H1 (cell line): ENCODE data around the gene STKLD1. TPM values are rescaled to one million over a fixed set of nuclear protein-coding genes. Genes with fewer than 3 reads are reported as not detected.
A peak's percentile ranks its signal among the peaks of the same experiment; 100 is the strongest.

Experiments used
- CTCF ChIA-PET: fragments of 300-600 bp; sonication (Branson Sonifier 250); formaldehyde crosslinking; loops from one replicate; lab custom pipeline; 2021; ENCODE audit not compliant: partially characterized antibody; lab: Charles Lee
- POLR2A ChIA-PET: fragments of 300-600 bp; sonication (Branson Sonifier 250); formaldehyde crosslinking; loops from one replicate; lab custom pipeline; 2021; ENCODE audit warnings: inconsistent platforms; ENCODE audit not compliant: partially characterized antibody; lab: Charles Lee
- DNase-seq, 2 experiments: peaks; one replicate each; pipeline versions ENCODE4 v3.0.0 to v3.0.0-alpha.2; 2010 to 2022; ENCODE audit warnings: low spot score in 2 of 2, low read depth in 1 of 2, mixed read lengths in 1 of 2
- FAIRE-seq: peaks from 2 replicates; lab custom pipeline; 2011; peaks lifted over from hg19 to GRCh38; lab: Jason Lieb, UNC
- H2AFZ ChIP-seq: 2 replicates; pipeline ENCODE4 v1.8.1; 2012; ENCODE audit warnings: low read length, inconsistent platforms
- H2AK5ac ChIP-seq: 2 replicates; pipeline ENCODE4 v1.6.1; 2013; ENCODE audit warnings: low read depth, low read length
- H2BK120ac ChIP-seq: replicated peaks from 2 replicates; pipeline ENCODE3; 2013; ENCODE audit warnings: low read depth, low read length, inconsistent platforms
- H2BK12ac ChIP-seq: 2 replicates; pipeline ENCODE4 v1.6.1; 2013; ENCODE audit warnings: low read depth, low read length
- H2BK15ac ChIP-seq: 2 replicates; pipeline ENCODE4 v1.6.1; 2013; ENCODE audit warnings: low read length
- H2BK20ac ChIP-seq: 2 replicates; pipeline ENCODE4 v1.6.1; 2013; ENCODE audit warnings: low read length
- H2BK5ac ChIP-seq: 2 replicates; pipeline ENCODE4 v1.6.1; 2013; ENCODE audit warnings: low read depth, low read length
- H3K14ac ChIP-seq: 2 replicates; pipeline ENCODE4 v1.6.1; 2013; ENCODE audit warnings: inconsistent platforms; ENCODE audit not compliant: insufficient read length
- H3K18ac ChIP-seq: 2 replicates; pipeline ENCODE4 v1.6.1; 2013; ENCODE audit warnings: low read length; ENCODE audit errors: extremely low read depth
- H3K23ac ChIP-seq: 2 replicates; pipeline ENCODE4 v1.6.1; 2013; ENCODE audit warnings: inconsistent platforms; ENCODE audit not compliant: insufficient read length
- H3K23me2 ChIP-seq: 2 replicates; pipeline ENCODE4 v1.6.1; 2013; ENCODE audit warnings: low read depth, low read length
- H3K27ac ChIP-seq: 2 replicates; pipeline ENCODE4 v1.6.1; 2011; ENCODE audit warnings: low read depth, low read length, inconsistent platforms
- H3K27me3 ChIP-seq, 4 experiments: replicated peaks in 1 of 4; 1 replicate in 1 of 4; 2 replicates in 3 of 4; pipeline versions ENCODE4 v1.6.1 to v1.8.1; 2011 to 2013; ENCODE audit warnings: low read length in 3 of 4, mild to moderate bottlenecking in 3 of 4, inconsistent platforms in 2 of 4, mixed read lengths in 2 of 4, moderate library complexity in 1 of 4; ENCODE audit not compliant: control insufficient read depth in 3 of 4, insufficient read depth in 3 of 4; ENCODE audit errors: extremely low read depth in 1 of 4
- H3K36me3 ChIP-seq, 4 experiments: 2 replicates each; pipeline versions ENCODE4 v1.6.1 to v1.8.1; 2011 to 2013; ENCODE audit warnings: mild to moderate bottlenecking in 4 of 4, low read length in 3 of 4, moderate library complexity in 2 of 4, control low read depth in 1 of 4, inconsistent platforms in 1 of 4; ENCODE audit not compliant: insufficient read depth in 4 of 4, control insufficient read depth in 2 of 4
- H3K4ac ChIP-seq: replicated peaks from 2 replicates; pipeline ENCODE3; 2013; ENCODE audit warnings: low read length, low read depth, mixed read lengths, inconsistent platforms; ENCODE audit not compliant: insufficient read length
- H3K4me1 ChIP-seq, 4 experiments: replicated peaks in 1 of 4; 1 replicate in 1 of 4; 2 replicates in 3 of 4; pipeline versions ENCODE4 v1.6.1 to v1.8.1; 2011 to 2013; ENCODE audit warnings: low read length in 3 of 4, inconsistent platforms in 2 of 4, mixed read lengths in 1 of 4; ENCODE audit not compliant: insufficient read depth in 4 of 4, control insufficient read depth in 3 of 4
- H3K4me2 ChIP-seq, 2 experiments: 2 replicates each; pipeline versions ENCODE4 v1.6.1 to v1.8.1; 2011 to 2013; ENCODE audit warnings: low read depth in 2 of 2, low read length in 2 of 2, control low read depth in 1 of 2, inconsistent platforms in 1 of 2, mild to moderate bottlenecking in 1 of 2; ENCODE audit not compliant: insufficient read depth in 1 of 2
- H3K4me3 ChIP-seq, 4 experiments: fragments of 200-600, 300-600 bp in 1 of 4; sonication (generic), shearing (Covaris generic), sonication (Bioruptor Twin) in 1 of 4; 2 replicates each; pipeline versions ENCODE4 v1.5.1 to v1.8.1; 2011 to 2016; ENCODE audit warnings: low read length in 4 of 4, low read depth in 3 of 4, control low read depth in 2 of 4, inconsistent platforms in 2 of 4, mild to moderate bottlenecking in 2 of 4, mixed read lengths in 1 of 4, moderate library complexity in 1 of 4; ENCODE audit not compliant: insufficient read depth in 2 of 4; ENCODE audit errors: extremely low read depth in 1 of 4
- H3K56ac ChIP-seq: replicated peaks from 2 replicates; pipeline ENCODE3; 2013; ENCODE audit warnings: low read depth, mild to moderate bottlenecking, mixed read lengths, low read length, inconsistent platforms; ENCODE audit not compliant: insufficient read length
- H3K79me1 ChIP-seq: 2 replicates; pipeline ENCODE4 v1.6.1; 2013; ENCODE audit warnings: low read depth, low read length, control low read depth
- H3K79me2 ChIP-seq, 2 experiments: 2 replicates each; pipeline versions ENCODE4 v1.6.1 to v1.8.1; 2012 to 2013; ENCODE audit warnings: low read length in 2 of 2, mild to moderate bottlenecking in 2 of 2, inconsistent platforms in 1 of 2; ENCODE audit not compliant: insufficient read depth in 2 of 2, control insufficient read depth in 1 of 2
- H3K9ac ChIP-seq, 4 experiments: replicated peaks in 1 of 4; 1 replicate in 1 of 4; 2 replicates in 3 of 4; pipeline versions ENCODE4 v1.6.1 to v1.8.1; 2011 to 2013; ENCODE audit warnings: low read depth in 3 of 4, low read length in 3 of 4, control low read depth in 2 of 4, mild to moderate bottlenecking in 2 of 4, moderate library complexity in 2 of 4, inconsistent platforms in 1 of 4; ENCODE audit errors: extremely low read depth in 1 of 4
- H3K9me3 ChIP-seq, 2 experiments: 2 replicates each; pipeline versions ENCODE4 v1.6.1 to v1.8.1; 2012 to 2013; ENCODE audit warnings: mild to moderate bottlenecking in 2 of 2, moderate library complexity in 2 of 2, control low read depth in 1 of 2, inconsistent platforms in 1 of 2, low read depth in 1 of 2, low read length in 1 of 2, mixed read lengths in 1 of 2; ENCODE audit not compliant: insufficient read depth in 2 of 2
- H4K20me1 ChIP-seq, 2 experiments: replicated peaks in 1 of 2; 2 replicates each; pipeline versions ENCODE3 to v1.8.1; 2011 to 2013; ENCODE audit warnings: inconsistent platforms in 2 of 2, low read length in 2 of 2, mild to moderate bottlenecking in 1 of 2; ENCODE audit not compliant: insufficient read depth in 2 of 2, control insufficient read depth in 1 of 2
- H4K5ac ChIP-seq: 2 replicates; pipeline ENCODE4 v1.6.1; 2013; ENCODE audit warnings: low read length, low read depth, mixed read lengths, inconsistent platforms; ENCODE audit not compliant: insufficient read length
- H4K8ac ChIP-seq: 2 replicates; pipeline ENCODE4 v1.8.0; 2013; ENCODE audit warnings: mild to moderate bottlenecking, moderate library complexity, low read length, inconsistent platforms; ENCODE audit not compliant: insufficient read depth; ENCODE audit errors: extremely low read depth
- H4K91ac ChIP-seq: replicated peaks from 2 replicates; pipeline ENCODE3; 2013; ENCODE audit warnings: low read length, mixed read lengths, inconsistent platforms; ENCODE audit not compliant: insufficient read length
- BCL11A ChIP-seq, 2 experiments: IDR thresholded peaks; one replicate each; pipeline ENCODE4 v1.6.1; 2011; ENCODE audit warnings: low read depth in 2 of 2, low read length in 2 of 2, mild to moderate bottlenecking in 2 of 2
- BRCA1 ChIP-seq: IDR thresholded peaks from 2 replicates; pipeline ENCODE4 v1.6.1; 2012; ENCODE audit warnings: low read depth, low read length, improper control_type of control experiment
- EP300 ChIP-seq, 2 experiments: IDR thresholded peaks; 1 replicate in 1 of 2; 2 replicates in 1 of 2; pipeline ENCODE4 v1.6.1; 2011 to 2012; ENCODE audit warnings: low read depth in 2 of 2, low read length in 2 of 2, mild to moderate bottlenecking in 2 of 2, borderline replicate concordance in 1 of 2, inconsistent platforms in 1 of 2, moderate library complexity in 1 of 2
- WGBS, 2 experiments: shearing (Covaris generic) in 1 of 2; methylation state at CpG; one replicate each; pipeline versions ENCODE4 v1.1.6 to v1.1.7; 2013 to 2015; ENCODE audit warnings: low lambda C conversion rate in 2 of 2, mixed read lengths in 2 of 2, inconsistent platforms in 1 of 2, low coverage in 1 of 2, missing lambda C conversion rate in 1 of 2; ENCODE audit not compliant: insufficient replicate concordance in 2 of 2, insufficient coverage in 1 of 2, insufficient read length in 1 of 2; ENCODE audit errors: extremely low coverage in 1 of 2, missing lambda C conversion rate in 1 of 2; 5-methylcytosine and 5-hydroxymethylcytosine counted together
- polyA plus RNA-seq, 7 experiments: library from polyadenylated mRNA; depleted of rRNA in 3 of 7; stranded (reverse) in 5 of 7; unstranded in 2 of 7; fragments of >200 nt in 5 of 7; fragments of 200-250 nt in 2 of 7; gene quantifications; 1 replicate in 5 of 7; 2 replicates in 1 of 7; 4 replicates in 1 of 7; pipeline versions ENCODE4 v1.2.1 to v1.2.3, GENCODE V29; 2011 to 2013; ENCODE audit warnings: missing spikeins in 2 of 7, mixed read lengths in 2 of 7
- total RNA-seq: library from RNA; stranded (reverse); fragmentation: NEBNext Ultra II Directional; extraction: Animal tissue kit (Norgen Biotek cat#: 25700); gene quantifications from 2 replicates; pipeline ENCODE4 v1.2.1, GENCODE V29; 2021

STKLD1 gene
- total and polyA plus RNA-seq, 2 of the 8 experiments (the other 6 are each of a cell fraction or from before 2014, with no cell fraction given): 0.26 TPM; not detected in 1

DNA sequence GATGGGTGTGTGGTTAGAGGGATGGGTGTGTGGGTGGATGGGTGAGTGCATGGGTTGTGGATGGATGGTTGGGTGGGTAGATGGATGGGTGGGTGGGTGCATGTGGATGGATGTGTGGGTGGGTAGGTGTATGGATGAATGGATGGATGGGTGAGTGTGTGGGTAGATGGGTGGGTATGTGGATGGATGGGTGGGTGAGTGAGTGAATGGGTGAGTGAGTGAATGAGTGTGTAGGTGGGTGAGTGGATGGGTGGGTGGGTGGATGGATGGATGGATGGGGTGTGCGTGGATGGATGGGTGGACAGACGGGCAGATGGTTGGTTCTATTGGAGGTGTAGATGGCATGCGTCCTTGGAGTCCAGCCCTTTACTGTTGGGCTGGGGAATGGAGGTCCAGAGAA, 17.2 kb downstream of the STKLD1 start:
- no peak for FAIRE-seq
- POLR2A ChIA-PET: interaction anchor here (1.3 kb wide), 1 partner anchor 11 kb away, joined by 4 read pairs; no protein-coding TSS in a partner anchor
- no peaks in the 10 kb centered on the region; a peak in 3 of 7 replicates for H3K27me3 ChIP-seq

More for the DNA sequence above, 17.2 kb downstream of the STKLD1 start:
- no peak for DNase-seq
- H3K4me2 ChIP-seq: no peak overlapping the region
- peak overlapping the region; percentile 32 for H3K56ac ChIP-seq
- H3K23me2 ChIP-seq: peaks cover 12% of the 10 kb centered on the region; the same call in 1 of the 2 replicates
- H3K36me3 ChIP-seq: no peaks in the 10 kb centered on the region
- no peak overlapping the region for H4K5ac ChIP-seq
- peaks cover 4% of the 10 kb centered on the region in 2 experiments; a peak in 1 of 4 replicates for H3K9me3 ChIP-seq
- no peak overlapping the region for H4K8ac ChIP-seq
- H3K27ac ChIP-seq: no peak overlapping the region
- H3K14ac ChIP-seq: no peak overlapping the region
- H3K9ac ChIP-seq: no peak overlapping the region
- TF ChIP-seq BRCA1: no peak
- TF ChIP-seq BCL11A (IDR thresholded peaks at IDR 0.05; ENCODE audit: low read depth in 2 of 2, low read length in 2 of 2): no peak
- no peak for TF ChIP-seq EP300 (IDR thresholded peaks at IDR 0.05; ENCODE audit: borderline replicate concordance in 1 of 2, low read depth in 2 of 2, low read length in 2 of 2)
- H3K4me3 ChIP-seq: no peak overlapping the region
- CTCF ChIA-PET: interaction anchor here (1.7 to 5.7 kb wide), 3 partner anchors 8 to 51 kb away, joined by 5 to 52 read pairs (median 15); no protein-coding TSS in a partner anchor
- H2BK15ac ChIP-seq: no peak overlapping the region
- H3K18ac ChIP-seq: no peak overlapping the region
- H4K20me1 ChIP-seq: peaks cover 0 to 2% of the 10 kb centered on the region in 2 experiments
- H3K79me2 ChIP-seq: no peaks in the 10 kb centered on the region
- H2AK5ac ChIP-seq: no peak overlapping the region
- H2BK5ac ChIP-seq: no peak overlapping the region
- 100% methylated on average over 3 of the region's 3 CpGs; no CpG with 5 or more reads in 1 of the 2 experiments for WGBS, 2 experiments
- H2BK12ac ChIP-seq: no peak overlapping the region
- no peak overlapping the region for H4K91ac ChIP-seq
- no peaks in the 10 kb centered on the region for H3K4me1 ChIP-seq
- no peak overlapping the region for H3K4ac ChIP-seq
- no peaks in the 10 kb centered on the region for H3K79me1 ChIP-seq
- no peak overlapping the region for H3K23ac ChIP-seq
- H2AFZ ChIP-seq: no peak overlapping the region
- H2BK20ac ChIP-seq: no peak overlapping the region
- no peak overlapping the region for H2BK120ac ChIP-seq
